ENCODE results near the gene STIM2.
"Not testable (repeated sequence)": the region's sequence is repeated elsewhere in the genome, so short reads cannot be mapped to it uniquely, and the experiment has no call there.

The STIM2 gene

DNA sequence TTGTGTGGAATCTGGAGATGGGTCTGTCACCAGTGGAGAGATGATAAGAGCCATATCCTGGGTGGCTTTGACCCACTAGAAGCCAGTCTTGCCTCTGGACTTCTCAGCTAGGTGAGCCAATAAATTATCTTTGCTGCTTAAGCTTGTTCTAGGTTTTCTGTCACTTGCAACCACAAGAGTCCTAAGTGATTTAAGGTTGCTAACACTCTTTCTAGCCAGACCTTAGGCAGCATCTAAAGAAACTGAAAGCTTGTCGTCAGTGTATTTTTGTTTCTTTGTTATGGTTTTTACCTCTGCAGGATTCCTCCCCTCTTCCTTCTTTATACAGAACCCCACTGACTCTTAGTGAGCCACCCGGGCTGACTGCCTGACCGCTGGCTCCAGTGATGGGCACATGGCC is 37.1 kb upstream of the STIM2 start:
- Histone ChIP-seq H3K9ac (ENCODE audit: low read depth, low read length, poor library complexity, severe bottlenecking) (no peak overlapping the region), H3K9me3 (ENCODE audit: insufficient read depth, low read depth, low read length) (peaks cover 11% of the 10 kb centered on the region; the same call in 1 of the 2 replicates), H4K20me1 (ENCODE audit: insufficient read depth, low read length, poor library complexity, severe bottlenecking) (no peaks in the 10 kb centered on the region), H3F3A (ENCODE audit: low read depth) (no peaks in the 10 kb centered on the region), H3K9me2 (replicated peaks; ENCODE audit: low read depth, low read length) (no peaks in the 10 kb centered on the region), H3K4me1 (ENCODE audit: insufficient read depth, low read length, poor library complexity, severe bottlenecking) (peaks cover 12% of the 10 kb centered on the region), H3K4me2 (ENCODE audit: low read depth, low read length, poor library complexity, severe bottlenecking) (no peak overlapping the region), H3K79me2 (ENCODE audit: insufficient read depth, low read length) (no peaks in the 10 kb centered on the region), H3K27me3 (ENCODE audit: insufficient read depth, low read length, poor library complexity, severe bottlenecking) (peaks cover 85% of the 10 kb centered on the region), H2AFZ (ENCODE audit: low read length) (no peak overlapping the region), H3K4me3 (ENCODE audit: low read length, poor library complexity, severe bottlenecking) (no peak overlapping the region), H3K36me3 (ENCODE audit: insufficient read depth, low read length) (no peaks in the 10 kb centered on the region)
- no peak for TF ChIP-seq CTCF (conservative IDR thresholded peaks at IDR 0.05; ENCODE audit: low read length)
- no peak for TF ChIP-seq EZH2phosphoT487 (IDR thresholded peaks at IDR 0.05; ENCODE audit: borderline replicate concordance)

- H3K9me2 ChIP-seq (replicated peaks; ENCODE audit: low read depth, low read length): no peaks in the 10 kb centered on the region
- TF ChIP-seq EZH2phosphoT487 (IDR thresholded peaks at IDR 0.05; ENCODE audit: borderline replicate concordance): no peak
- no peak for TF ChIP-seq CTCF (conservative IDR thresholded peaks at IDR 0.05; ENCODE audit: low read length)
- peaks cover 12% of the 10 kb centered on the region for H3K4me1 ChIP-seq (ENCODE audit: insufficient read depth, low read length, poor library complexity, severe bottlenecking)
- H2AFZ ChIP-seq (ENCODE audit: low read length): no peak overlapping the region
- no peaks in the 10 kb centered on the region for H3F3A ChIP-seq (ENCODE audit: low read depth)
- no peak overlapping the region for H3K4me2 ChIP-seq (ENCODE audit: low read depth, low read length, poor library complexity, severe bottlenecking)
- H4K20me1 ChIP-seq (ENCODE audit: insufficient read depth, low read length, poor library complexity, severe bottlenecking): no peaks in the 10 kb centered on the region
- peaks cover 88% of the 10 kb centered on the region for H3K27me3 ChIP-seq (ENCODE audit: insufficient read depth, low read length, poor library complexity, severe bottlenecking)
- H3K36me3 ChIP-seq (ENCODE audit: insufficient read depth, low read length): no peaks in the 10 kb centered on the region
- H3K9me3 ChIP-seq (ENCODE audit: insufficient read depth, low read depth, low read length): peaks cover 11% of the 10 kb centered on the region; the same call in 1 of the 2 replicates
- no peaks in the 10 kb centered on the region for H3K79me2 ChIP-seq (ENCODE audit: insufficient read depth, low read length)
- no peak overlapping the region for H3K9ac ChIP-seq (ENCODE audit: low read depth, low read length, poor library complexity, severe bottlenecking)
- H3K4me3 ChIP-seq (ENCODE audit: low read length, poor library complexity, severe bottlenecking): no peak overlapping the region
Measured at GRCh38 chr4:26824667-26825066, 36.0 kb upstream of the STIM2 start.

DNA sequence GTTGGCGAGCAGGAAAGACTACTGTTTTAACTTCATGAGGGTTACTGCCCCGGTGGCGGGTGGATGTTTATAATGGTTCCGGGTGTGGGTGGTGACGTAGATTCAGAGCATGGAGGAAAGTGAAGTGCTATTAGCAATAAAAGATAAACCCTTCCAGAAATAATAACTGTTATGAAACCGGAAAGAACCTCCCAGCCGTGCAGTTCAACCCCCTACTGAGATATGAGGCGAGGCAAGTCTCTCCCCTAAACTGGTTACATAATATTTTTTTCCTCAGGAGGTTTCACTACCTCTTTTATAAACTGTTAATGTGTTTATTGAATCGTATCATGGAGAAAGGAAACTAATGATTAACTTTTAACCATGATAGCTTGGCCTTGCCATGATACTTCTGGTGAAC is 33.9 kb upstream of the STIM2 start:
- no peak overlapping the region for H2AFZ ChIP-seq (ENCODE audit: low read length)
- H3K79me2 ChIP-seq (ENCODE audit: insufficient read depth, low read length): no peaks in the 10 kb centered on the region
- no peak for TF ChIP-seq CTCF (conservative IDR thresholded peaks at IDR 0.05; ENCODE audit: low read length)
- no peak for TF ChIP-seq EZH2phosphoT487 (IDR thresholded peaks at IDR 0.05; ENCODE audit: borderline replicate concordance)
- H3K4me3 ChIP-seq (ENCODE audit: low read length, poor library complexity, severe bottlenecking): no peak overlapping the region
- no peaks in the 10 kb centered on the region for H3F3A ChIP-seq (ENCODE audit: low read depth)
- H3K4me1 ChIP-seq (ENCODE audit: insufficient read depth, low read length, poor library complexity, severe bottlenecking): peaks cover 12% of the 10 kb centered on the region
- H3K9me2 ChIP-seq (replicated peaks; ENCODE audit: low read depth, low read length): no peaks in the 10 kb centered on the region
- no peaks in the 10 kb centered on the region for H3K36me3 ChIP-seq (ENCODE audit: insufficient read depth, low read length)
- no peaks in the 10 kb centered on the region for H4K20me1 ChIP-seq (ENCODE audit: insufficient read depth, low read length, poor library complexity, severe bottlenecking)
- H3K9ac ChIP-seq (ENCODE audit: low read depth, low read length, poor library complexity, severe bottlenecking): no peak overlapping the region
- peaks cover 70% of the 10 kb centered on the region for H3K27me3 ChIP-seq (ENCODE audit: insufficient read depth, low read length, poor library complexity, severe bottlenecking)
- peaks cover 11% of the 10 kb centered on the region; the same call in 1 of the 2 replicates for H3K9me3 ChIP-seq (ENCODE audit: insufficient read depth, low read depth, low read length)
- no peak overlapping the region for H3K4me2 ChIP-seq (ENCODE audit: low read depth, low read length, poor library complexity, severe bottlenecking)

GRCh38 chr4:26827336-26827735 is 33.3 kb upstream of the STIM2 start:
- H2AFZ ChIP-seq (ENCODE audit: low read length); H3K9ac ChIP-seq (ENCODE audit: low read depth, low read length, poor library complexity, severe bottlenecking); H3K4me2 ChIP-seq (ENCODE audit: low read depth, low read length, poor library complexity, severe bottlenecking): not testable (repeated sequence)

More at GRCh38 chr4:26827336-26827735, 33.3 kb upstream of the STIM2 start:
- H3F3A ChIP-seq (ENCODE audit: low read depth); H3K4me1 ChIP-seq (ENCODE audit: insufficient read depth, low read length, poor library complexity, severe bottlenecking); H4K20me1 ChIP-seq (ENCODE audit: insufficient read depth, low read length, poor library complexity, severe bottlenecking); H3K9me2 ChIP-seq (replicated peaks; ENCODE audit: low read depth, low read length); H3K36me3 ChIP-seq (ENCODE audit: insufficient read depth, low read length); H3K79me2 ChIP-seq (ENCODE audit: insufficient read depth, low read length); H3K4me3 ChIP-seq (ENCODE audit: low read length, poor library complexity, severe bottlenecking): not testable (repeated sequence)
- peaks cover 11% of the 10 kb centered on the region; the same call in 1 of the 2 replicates for H3K9me3 ChIP-seq (ENCODE audit: insufficient read depth, low read depth, low read length)
- H3K27me3 ChIP-seq (ENCODE audit: insufficient read depth, low read length, poor library complexity, severe bottlenecking): peaks cover 67% of the 10 kb centered on the region
